ENCODE data around the gene ECT2L. TPM values are rescaled to one million over a fixed set of nuclear protein-coding genes. Genes with fewer than 3 reads are reported as not detected.

The ECT2L gene
- total and polyA plus RNA-seq, 2 experiments from 2014 or later = 0.03 to 0.15 TPM

DNA sequence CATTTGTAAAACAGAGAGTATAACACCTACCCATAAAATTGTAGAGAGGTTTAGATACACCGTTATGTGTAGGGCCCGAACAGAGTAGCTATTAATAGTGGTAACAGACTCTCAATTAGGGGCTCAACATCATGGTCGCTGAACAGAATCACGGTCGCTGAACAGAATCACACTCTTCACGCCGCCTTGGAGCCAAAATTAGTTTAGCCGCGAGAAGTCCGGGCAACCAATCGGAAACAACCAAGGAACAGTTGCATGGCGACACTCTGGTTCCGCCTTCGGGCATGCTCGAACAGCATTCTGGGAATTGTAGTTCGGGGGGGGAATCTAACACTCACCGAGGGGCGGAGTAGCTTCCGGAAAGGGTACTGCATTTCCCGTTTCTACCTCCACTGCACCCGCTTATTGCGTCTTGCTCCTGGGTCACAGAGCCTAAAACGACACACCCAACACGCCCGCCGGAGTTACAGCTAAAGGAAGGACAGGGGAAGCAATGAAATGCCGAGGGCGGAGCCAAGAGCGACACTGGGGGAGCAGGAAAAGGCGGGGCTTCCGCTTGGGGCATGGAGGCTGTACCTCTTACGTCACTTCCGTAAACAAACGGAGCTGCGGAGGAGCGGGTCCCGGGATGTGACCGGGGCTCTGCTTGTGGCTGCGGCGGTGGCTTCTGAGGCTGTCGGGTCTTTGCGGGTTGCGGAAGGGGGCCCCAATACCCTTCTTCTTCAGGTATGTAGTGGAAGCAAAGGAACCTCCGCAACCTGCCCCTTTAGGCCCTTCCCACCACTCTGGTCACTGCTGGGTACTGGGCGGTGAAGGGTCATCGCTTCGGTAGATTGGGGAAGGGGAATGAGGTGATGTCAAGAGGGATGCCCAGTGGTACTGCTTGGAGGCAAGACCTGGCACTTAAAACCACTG lies 22.5 kb upstream of the ECT2L start, which contains the start of gene CCDC28A:
Gene CCDC28A (plus strand): TSS at position 593 of the 915 bp plus-strand sequence. CDS start 2,352 bp downstream, outside the sequence.
- peaks cover 6% of the 10 kb centered on the region for H3K4me1 ChIP-seq (ENCODE audit: insufficient read depth)
- Mint-ChIP-seq H3K4me1 (peaks cover 7% of the 10 kb centered on the region), H3K36me3 (ENCODE audit: low read depth) (no peaks in the 10 kb centered on the region), H3K27me3 (ENCODE audit: insufficient read depth, low read depth, poor library complexity) (peaks cover 11% of the 10 kb centered on the region), H3K27ac (peak within 1 kb of the TSS; percentile 100), H3K4me3 (peak within 1 kb of the TSS; percentile 99), H3K9me3 (no peaks in the 10 kb centered on the region)
- DNase-seq (ENCODE audit: low spot score) (peak; percentile 97), ATAC-seq (peak; percentile 95)
- no peaks in the 10 kb centered on the region for H3K9me2 ChIP-seq (ENCODE audit: insufficient read depth)
- peak within 1 kb of the TSS; percentile 87 for H2AFZ ChIP-seq
- H3K4me2 ChIP-seq = peak within 1 kb of the TSS; percentile 78
- H3F3A ChIP-seq (replicated peaks; ENCODE audit: low read depth) = no peaks in the 10 kb centered on the region
- H3K79me2 ChIP-seq (replicated peaks; ENCODE audit: insufficient read depth) = no peaks in the 10 kb centered on the region
- H3K36me3 ChIP-seq (ENCODE audit: insufficient read depth) = no peaks in the 10 kb centered on the region
- H3K27ac ChIP-seq (ENCODE audit: low read depth) = peak within 1 kb of the TSS; percentile 92
- no peaks in the 10 kb centered on the region for H4K20me1 ChIP-seq (replicated peaks; ENCODE audit: insufficient read depth)
- TF ChIP-seq NANOG (IDR thresholded peaks at IDR 0.05; ENCODE audit: borderline replicate concordance) (no peak), CREB1 (CRISPR knock-in tag; IDR thresholded peaks at IDR 0.05; ENCODE audit: low read depth) (peak; percentile 91), POLR2AphosphoS5 (IDR thresholded peaks at IDR 0.05; ENCODE audit: low read depth) (peak; percentile 82)
- TF ChIP-seq, protein P1, sequence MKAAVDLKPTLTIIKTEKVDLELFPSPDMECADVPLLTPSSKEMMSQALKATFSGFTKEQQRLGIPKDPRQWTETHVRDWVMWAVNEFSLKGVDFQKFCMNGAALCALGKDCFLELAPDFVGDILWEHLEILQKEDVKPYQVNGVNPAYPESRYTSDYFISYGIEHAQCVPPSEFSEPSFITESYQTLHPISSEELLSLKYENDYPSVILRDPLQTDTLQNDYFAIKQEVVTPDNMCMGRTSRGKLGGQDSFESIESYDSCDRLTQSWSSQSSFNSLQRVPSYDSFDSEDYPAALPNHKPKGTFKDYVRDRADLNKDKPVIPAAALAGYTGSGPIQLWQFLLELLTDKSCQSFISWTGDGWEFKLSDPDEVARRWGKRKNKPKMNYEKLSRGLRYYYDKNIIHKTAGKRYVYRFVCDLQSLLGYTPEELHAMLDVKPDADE (IDR thresholded peaks at IDR 0.05) = peak; percentile 81
- H3K27me3 ChIP-seq (ENCODE audit: insufficient read depth) = no peaks in the 10 kb centered on the region
- H3K4me3 ChIP-seq = peak within 1 kb of the TSS; percentile 80

DNA sequence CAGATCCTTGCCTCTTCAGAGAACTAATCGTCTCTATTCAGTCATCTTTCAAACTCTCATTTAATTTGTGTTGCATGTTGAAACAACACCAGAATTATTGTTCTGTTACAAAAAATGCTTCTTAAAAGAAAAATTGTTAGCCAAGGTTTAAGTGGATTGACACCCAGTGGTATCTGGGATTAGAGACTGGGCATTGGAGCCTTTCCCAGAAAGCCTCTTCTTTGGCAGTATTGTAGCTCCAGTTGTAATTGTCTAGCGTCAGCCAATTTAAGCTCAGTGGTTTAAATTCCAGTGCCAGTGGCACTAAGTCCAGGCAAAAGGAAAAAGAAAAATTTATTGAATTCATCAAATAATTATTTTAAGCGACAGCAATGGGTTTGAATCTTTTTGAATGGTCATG lies 21.5 kb upstream of the ECT2L start:
- Mint-ChIP-seq H3K27ac (0 out of 2 replicates have a peak overlapping the region, but pooled peaks have one; percentile 100), H3K36me3 (ENCODE audit: low read depth) (no peaks in the 10 kb centered on the region), H3K4me3 (peak overlapping the region; percentile 99), H3K9me3 (no peaks in the 10 kb centered on the region), H3K27me3 (ENCODE audit: insufficient read depth, low read depth, poor library complexity) (peaks cover 11% of the 10 kb centered on the region), H3K4me1 (peaks cover 7% of the 10 kb centered on the region)
- ATAC-seq (no peak), DNase-seq (ENCODE audit: low spot score) (no peak)
- Histone ChIP-seq H3K36me3 (ENCODE audit: insufficient read depth) (no peaks in the 10 kb centered on the region), H3K4me2 (peak overlapping the region; percentile 78), H3K4me3 (peak overlapping the region; percentile 80), H3K27ac (ENCODE audit: low read depth) (peak overlapping the region; percentile 45; the same call in 1 of the 2 replicates), H4K20me1 (replicated peaks; ENCODE audit: insufficient read depth) (no peaks in the 10 kb centered on the region), H2AFZ (peak overlapping the region; percentile 87; the same call in 1 of the 2 replicates), H3K27me3 (ENCODE audit: insufficient read depth) (no peaks in the 10 kb centered on the region), H3K9me2 (ENCODE audit: insufficient read depth) (no peaks in the 10 kb centered on the region), H3K79me2 (replicated peaks; ENCODE audit: insufficient read depth) (no peaks in the 10 kb centered on the region), H3K4me1 (ENCODE audit: insufficient read depth) (peaks cover 6% of the 10 kb centered on the region), H3F3A (replicated peaks; ENCODE audit: low read depth) (no peaks in the 10 kb centered on the region)
- TF ChIP-seq CREB1 (CRISPR knock-in tag; IDR thresholded peaks at IDR 0.05; ENCODE audit: low read depth) = no peak
- no peak for TF ChIP-seq ZNF114 (CRISPR knock-in tag; IDR thresholded peaks at IDR 0.05)
- no peak for TF ChIP-seq EZH2phosphoT487 (IDR thresholded peaks at IDR 0.05; ENCODE audit: unreplicated experiment)
- no peak for TF ChIP-seq STAT1 (IDR thresholded peaks at IDR 0.05; ENCODE audit: unreplicated experiment)
- no peak for TF ChIP-seq ZNF331 (CRISPR knock-in tag; IDR thresholded peaks at IDR 0.05; ENCODE audit: low read depth)
- TF ChIP-seq, protein P2, sequence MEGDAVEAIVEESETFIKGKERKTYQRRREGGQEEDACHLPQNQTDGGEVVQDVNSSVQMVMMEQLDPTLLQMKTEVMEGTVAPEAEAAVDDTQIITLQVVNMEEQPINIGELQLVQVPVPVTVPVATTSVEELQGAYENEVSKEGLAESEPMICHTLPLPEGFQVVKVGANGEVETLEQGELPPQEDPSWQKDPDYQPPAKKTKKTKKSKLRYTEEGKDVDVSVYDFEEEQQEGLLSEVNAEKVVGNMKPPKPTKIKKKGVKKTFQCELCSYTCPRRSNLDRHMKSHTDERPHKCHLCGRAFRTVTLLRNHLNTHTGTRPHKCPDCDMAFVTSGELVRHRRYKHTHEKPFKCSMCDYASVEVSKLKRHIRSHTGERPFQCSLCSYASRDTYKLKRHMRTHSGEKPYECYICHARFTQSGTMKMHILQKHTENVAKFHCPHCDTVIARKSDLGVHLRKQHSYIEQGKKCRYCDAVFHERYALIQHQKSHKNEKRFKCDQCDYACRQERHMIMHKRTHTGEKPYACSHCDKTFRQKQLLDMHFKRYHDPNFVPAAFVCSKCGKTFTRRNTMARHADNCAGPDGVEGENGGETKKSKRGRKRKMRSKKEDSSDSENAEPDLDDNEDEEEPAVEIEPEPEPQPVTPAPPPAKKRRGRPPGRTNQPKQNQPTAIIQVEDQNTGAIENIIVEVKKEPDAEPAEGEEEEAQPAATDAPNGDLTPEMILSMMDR (conservative IDR thresholded peaks at IDR 0.05; ENCODE audit: low read depth in 2 of 2) = no peak
- no peak for TF ChIP-seq NANOG (IDR thresholded peaks at IDR 0.05; ENCODE audit: borderline replicate concordance)
- no peak for TF ChIP-seq POLR2AphosphoS5 (IDR thresholded peaks at IDR 0.05; ENCODE audit: low read depth)
- TF ChIP-seq EZH2 (IDR thresholded peaks at IDR 0.05; ENCODE audit: low read depth, unreplicated experiment) = no peak
- TF ChIP-seq JUNB (IDR thresholded peaks at IDR 0.05; ENCODE audit: unreplicated experiment) = no peak
- TF ChIP-seq, protein P1 (IDR thresholded peaks at IDR 0.05) = no peak
- TF ChIP-seq, protein P3, sequence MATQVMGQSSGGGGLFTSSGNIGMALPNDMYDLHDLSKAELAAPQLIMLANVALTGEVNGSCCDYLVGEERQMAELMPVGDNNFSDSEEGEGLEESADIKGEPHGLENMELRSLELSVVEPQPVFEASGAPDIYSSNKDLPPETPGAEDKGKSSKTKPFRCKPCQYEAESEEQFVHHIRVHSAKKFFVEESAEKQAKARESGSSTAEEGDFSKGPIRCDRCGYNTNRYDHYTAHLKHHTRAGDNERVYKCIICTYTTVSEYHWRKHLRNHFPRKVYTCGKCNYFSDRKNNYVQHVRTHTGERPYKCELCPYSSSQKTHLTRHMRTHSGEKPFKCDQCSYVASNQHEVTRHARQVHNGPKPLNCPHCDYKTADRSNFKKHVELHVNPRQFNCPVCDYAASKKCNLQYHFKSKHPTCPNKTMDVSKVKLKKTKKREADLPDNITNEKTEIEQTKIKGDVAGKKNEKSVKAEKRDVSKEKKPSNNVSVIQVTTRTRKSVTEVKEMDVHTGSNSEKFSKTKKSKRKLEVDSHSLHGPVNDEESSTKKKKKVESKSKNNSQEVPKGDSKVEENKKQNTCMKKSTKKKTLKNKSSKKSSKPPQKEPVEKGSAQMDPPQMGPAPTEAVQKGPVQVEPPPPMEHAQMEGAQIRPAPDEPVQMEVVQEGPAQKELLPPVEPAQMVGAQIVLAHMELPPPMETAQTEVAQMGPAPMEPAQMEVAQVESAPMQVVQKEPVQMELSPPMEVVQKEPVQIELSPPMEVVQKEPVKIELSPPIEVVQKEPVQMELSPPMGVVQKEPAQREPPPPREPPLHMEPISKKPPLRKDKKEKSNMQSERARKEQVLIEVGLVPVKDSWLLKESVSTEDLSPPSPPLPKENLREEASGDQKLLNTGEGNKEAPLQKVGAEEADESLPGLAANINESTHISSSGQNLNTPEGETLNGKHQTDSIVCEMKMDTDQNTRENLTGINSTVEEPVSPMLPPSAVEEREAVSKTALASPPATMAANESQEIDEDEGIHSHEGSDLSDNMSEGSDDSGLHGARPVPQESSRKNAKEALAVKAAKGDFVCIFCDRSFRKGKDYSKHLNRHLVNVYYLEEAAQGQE (IDR thresholded peaks at IDR 0.05; ENCODE audit: unreplicated experiment) = no peak
